CD14-positive monocyte (primary cell): ENCODE measurements around the gene RASSF6. TPM values are rescaled to one million over a fixed set of nuclear protein-coding genes. Genes with fewer than 3 reads are reported as not detected.

ENCODE experiments used
- DNase-seq, 3 donors: peaks; one replicate each; pipeline ENCODE4 v3.0.0-alpha.2; 2011 to 2022
- H2AFZ ChIP-seq: 2 replicates; pipeline ENCODE4 v1.6.0; 2012; ENCODE audit warnings: mild to moderate bottlenecking, low read depth, low read length, inconsistent platforms; ENCODE audit not compliant: insufficient read depth, poor library complexity, severe bottlenecking
- H3K27ac ChIP-seq, 2 donors: 1 replicate in 1 of 2; 2 replicates in 1 of 2; pipeline ENCODE4 v1.5.1; 2012 to 2013; ENCODE audit warnings: low read length in 2 of 2, control low read depth in 1 of 2, inconsistent platforms in 1 of 2, low read depth in 1 of 2, mild to moderate bottlenecking in 1 of 2
- H3K27me3 ChIP-seq, 2 donors: one replicate each; pipeline versions ENCODE4 v1.6.0 to v1.6.1; 2011 to 2013; ENCODE audit warnings: low read length in 2 of 2; ENCODE audit not compliant: control insufficient read depth in 2 of 2, insufficient read depth in 2 of 2
- H3K36me3 ChIP-seq, 2 donors: replicated peaks in 1 of 2; 1 replicate in 1 of 2; 2 replicates in 1 of 2; pipeline versions ENCODE4 v1.5.1 to v1.6.1; 2012 to 2013; ENCODE audit warnings: low read length in 2 of 2, control low read depth in 1 of 2, inconsistent platforms in 1 of 2, mild to moderate bottlenecking in 1 of 2; ENCODE audit not compliant: insufficient read depth in 2 of 2, control insufficient read depth in 1 of 2
- H3K4me1 ChIP-seq, 2 donors: 1 replicate in 1 of 2; 2 replicates in 1 of 2; pipeline versions ENCODE4 v1.5.1 to v1.6.1; 2012 to 2013; ENCODE audit warnings: low read length in 2 of 2, control low read depth in 1 of 2, inconsistent platforms in 1 of 2, mild to moderate bottlenecking in 1 of 2, moderate library complexity in 1 of 2; ENCODE audit not compliant: insufficient read depth in 2 of 2, control insufficient read depth in 1 of 2
- H3K4me2 ChIP-seq: replicated peaks from 2 replicates; pipeline ENCODE3; 2012; ENCODE audit warnings: low read length, moderate library complexity, mild to moderate bottlenecking; ENCODE audit not compliant: poor library complexity, severe bottlenecking; ENCODE audit errors: extremely low read depth
- H3K4me3 ChIP-seq, 3 experiments: fragments of 200-600 bp in 1 of 3; sonication (generic) in 1 of 3; replicated peaks in 1 of 3; 1 replicate in 2 of 3; 2 replicates in 1 of 3; pipeline ENCODE4 v1.5.1; 2011 to 2013; ENCODE audit warnings: low read length in 3 of 3, mild to moderate bottlenecking in 3 of 3, control low read depth in 2 of 3, low read depth in 2 of 3, inconsistent platforms in 1 of 3, moderate library complexity in 1 of 3
- H3K79me2 ChIP-seq: 2 replicates; pipeline ENCODE4 v1.6.0; 2012; ENCODE audit warnings: mild to moderate bottlenecking, control low read depth, inconsistent platforms, low read length, moderate library complexity; ENCODE audit not compliant: insufficient read depth
- H3K9ac ChIP-seq: 2 replicates; pipeline ENCODE4 v1.6.0; 2017; ENCODE audit warnings: low read length, mild to moderate bottlenecking; ENCODE audit not compliant: insufficient read depth, poor library complexity, severe bottlenecking
- H3K9me3 ChIP-seq, 2 donors: replicated peaks in 1 of 2; 1 replicate in 1 of 2; 2 replicates in 1 of 2; pipeline versions ENCODE4 v1.5.1 to v1.6.1; 2012 to 2013; ENCODE audit warnings: low read length in 2 of 2, control low read depth in 1 of 2; ENCODE audit not compliant: control insufficient read depth in 1 of 2, insufficient read depth in 1 of 2
- H4K20me1 ChIP-seq: 2 replicates; pipeline ENCODE4 v1.6.0; 2012; ENCODE audit warnings: mild to moderate bottlenecking, low read length, control low read depth, moderate library complexity; ENCODE audit not compliant: insufficient read depth
- H3K27ac Mint-ChIP-seq, 7 donors: one replicate each; pipeline ENCODE4 v1.8.0; 2020; ENCODE audit warnings: mild to moderate bottlenecking in 7 of 7, mixed read lengths in 7 of 7, moderate library complexity in 6 of 7, inconsistent platforms in 2 of 7
- H3K27me3 Mint-ChIP-seq, 3 donors: one replicate each; pipeline ENCODE4 v1.8.0; 2021 to 2022; ENCODE audit warnings: low read depth in 3 of 3, mild to moderate bottlenecking in 3 of 3, mixed read lengths in 3 of 3, moderate library complexity in 3 of 3, inconsistent platforms in 1 of 3
- H3K36me3 Mint-ChIP-seq, 2 donors: one replicate each; pipeline ENCODE4 v1.8.0; 2020; ENCODE audit warnings: mixed read lengths in 2 of 2, inconsistent platforms in 1 of 2, mild to moderate bottlenecking in 1 of 2
- H3K4me1 Mint-ChIP-seq: one replicate; pipeline ENCODE4 v1.8.0; 2020; ENCODE audit warnings: mild to moderate bottlenecking, mixed read lengths
- H3K4me3 Mint-ChIP-seq, 2 donors: one replicate each; pipeline ENCODE4 v1.8.0; 2020; ENCODE audit warnings: mild to moderate bottlenecking in 2 of 2, mixed read lengths in 2 of 2, moderate library complexity in 1 of 2
- H3K9me3 Mint-ChIP-seq, 7 donors: one replicate each; pipeline ENCODE4 v1.8.0; 2020 to 2022; ENCODE audit warnings: mixed read lengths in 7 of 7, mild to moderate bottlenecking in 6 of 7, moderate library complexity in 6 of 7, inconsistent platforms in 2 of 7
- CTCF ChIP-seq: fragments of 200-600 bp; IDR thresholded peaks from one replicate; pipeline ENCODE4 v1.8.0; 2022; ENCODE audit warnings: antibody characterized with exemption, mild to moderate bottlenecking
- WGBS: methylation state at CpG from one replicate; pipeline ENCODE4 v1.1.5; 2013; ENCODE audit warnings: missing lambda C conversion rate; ENCODE audit not compliant: insufficient coverage; 5-methylcytosine and 5-hydroxymethylcytosine counted together
- intact Hi-C, 2 donors: fragments of 100-400 bp; cut with micrococcal nuclease; formaldehyde crosslinking; loops; one replicate each; pipeline versions ENCODE4 v1.15.0 to v1.15.1; 2023
- polyA plus RNA-seq, 3 donors: library from polyadenylated mRNA; depleted of rRNA in 1 of 3; unstranded in 2 of 3; stranded (reverse) in 1 of 3; fragments of 300-500 nt in 2 of 3; fragments of >200 nt in 1 of 3; fragmentation: Illumina TruSeq in 2 of 3; gene quantifications; 1 replicate in 2 of 3; 2 replicates in 1 of 3; pipeline ENCODE4 v1.2.3, GENCODE V29; 2012 to 2021

The RASSF6 gene
- polyA plus RNA-seq, 3 donors: not detected

- Histone ChIP-seq H3K9ac (no peak overlapping the region), H3K36me3 (no peaks in the 10 kb centered on the region), H3K27me3 (no peaks in the 10 kb centered on the region), H3K4me2 (no peak overlapping the region), H3K9me3 (no peaks in the 10 kb centered on the region), H3K4me1 (no peaks in the 10 kb centered on the region), H3K79me2 (no peaks in the 10 kb centered on the region), H3K27ac (no peak overlapping the region), H3K4me3 (no peak overlapping the region), H2AFZ (no peak overlapping the region), H4K20me1 (no peaks in the 10 kb centered on the region)
- no peak for TF ChIP-seq CTCF
- Mint-ChIP-seq H3K27me3 (peaks cover 0 to 2% (median 2%) of the 10 kb centered on the region in 3 donors), H3K4me1 (peaks cover 1% of the 10 kb centered on the region), H3K36me3 (no peaks in the 10 kb centered on the region), H3K4me3 (no peak overlapping the region), H3K27ac (no peak overlapping the region), H3K9me3 (no peaks in the 10 kb centered on the region)
- intact Hi-C loops: no loop called here
- no peak for DNase-seq
- no CpG with 5 or more reads among the region's 3 CpGs for WGBS
Observed at GRCh38 chr4:73608689-73609594, 11.3 kb downstream of the RASSF6 start.

- H4K20me1 ChIP-seq: no peaks in the 10 kb centered on the region
- no peak overlapping the region for H2AFZ ChIP-seq
- no peak overlapping the region for H3K27ac Mint-ChIP-seq
- peaks cover 4% of the 10 kb centered on the region for H3K4me1 Mint-ChIP-seq
- no peak overlapping the region for H3K4me3 ChIP-seq
- no peak overlapping the region for H3K9ac ChIP-seq
- no peak for TF ChIP-seq CTCF
- no peak overlapping the region for H3K27ac ChIP-seq
- no peaks in the 10 kb centered on the region for H3K79me2 ChIP-seq
- no peaks in the 10 kb centered on the region for H3K9me3 ChIP-seq
- H3K4me3 Mint-ChIP-seq: no peak overlapping the region
- no peaks in the 10 kb centered on the region for H3K27me3 ChIP-seq
- intact Hi-C loops: no loop called here
- H3K4me2 ChIP-seq: no peak overlapping the region
- no peak for DNase-seq
- peaks cover 0 to 4% (median 2%) of the 10 kb centered on the region in 7 donors for H3K9me3 Mint-ChIP-seq
- no peaks in the 10 kb centered on the region for H3K36me3 ChIP-seq
- H3K4me1 ChIP-seq: no peaks in the 10 kb centered on the region
- peaks cover 0 to 2% (median 2%) of the 10 kb centered on the region in 3 donors for H3K27me3 Mint-ChIP-seq
- no peaks in the 10 kb centered on the region for H3K36me3 Mint-ChIP-seq
Observed at GRCh38 chr4:73607375-73608033, 12.7 kb downstream of the RASSF6 start.
